Measurements from ENCODE around the gene PTPRU.

- TF ChIP-seq CTCF (conservative IDR thresholded peaks at IDR 0.05; ENCODE audit: low read depth, low read length) (no peak), EZH2phosphoT487 (IDR thresholded peaks at IDR 0.05; ENCODE audit: borderline replicate concordance, low read length) (no peak), EZH2 (IDR thresholded peaks at IDR 0.05; ENCODE audit: low read length, unreplicated experiment) (no peak)
Measured at GRCh38 chr1:29221296-29221695, 15.0 kb upstream of the PTPRU start.
